ENCODE measurements around the gene CCDC12. TPM values are rescaled to one million over a fixed set of nuclear protein-coding genes. Genes with fewer than 3 reads are reported as not detected.
A peak's percentile ranks its signal among the peaks of the same experiment; 100 is the strongest.

Gene CCDC12
- total and polyA plus RNA-seq, 2 donors (not counting 1 experiment from before 2014, with no cell fraction given), result 84.0 to 97.3 TPM

DNA sequence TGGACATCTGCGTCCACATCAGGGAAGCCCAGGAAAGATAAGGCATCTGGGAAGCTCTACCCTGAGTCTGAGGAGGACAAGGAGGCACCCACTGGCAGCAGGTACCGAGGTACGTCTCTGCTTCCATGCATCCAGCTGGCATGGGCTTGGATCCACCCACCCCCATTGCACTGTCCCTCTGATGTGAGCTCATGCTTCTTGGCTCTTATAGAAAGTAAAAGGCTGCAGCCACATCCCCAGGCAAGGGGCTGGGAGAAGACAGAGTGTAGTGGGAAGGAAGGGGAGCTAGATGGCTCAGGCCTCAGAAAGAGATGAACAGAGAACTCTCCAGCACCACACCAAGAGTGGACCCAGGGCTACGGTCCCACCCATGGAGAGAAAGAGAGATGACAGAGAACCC, 80.8 kb downstream of the CCDC12 start:
- Histone ChIP-seq H3K79me2 (ENCODE audit: control insufficient read depth, insufficient read depth, low read length) (no peaks in the 10 kb centered on the region), H3K4me1 (ENCODE audit: control insufficient read depth in 2 of 2, insufficient read depth in 2 of 2, low read length in 2 of 2) (peaks cover 23 to 26% of the 10 kb centered on the region in 2 donors), H3K9ac (ENCODE audit: low read length) (no peak overlapping the region), H3K9me3 (ENCODE audit: control extremely low read depth in 1 of 3, control insufficient read depth in 2 of 3, insufficient read depth in 1 of 3, low read length in 2 of 3) (peaks cover 0 to 6% (median 0%) of the 10 kb centered on the region in 3 donors), H2AFZ (ENCODE audit: insufficient read depth, low read depth, low read length, poor library complexity, severe bottlenecking) (no peak overlapping the region), H3K36me3 (replicated peaks in 1 of 2; ENCODE audit: control extremely low read depth in 1 of 2, control insufficient read depth in 1 of 2, extremely low read depth in 1 of 2, insufficient read depth in 2 of 2, low read length in 1 of 2) (no peaks in the 10 kb centered on the region), H3K27me3 (replicated peaks in 1 of 4; ENCODE audit: control extremely low read depth in 1 of 4, control insufficient read depth in 3 of 4, insufficient read depth in 4 of 4, low read length in 3 of 4) (peaks cover 0 to 59% (median 22%) of the 10 kb centered on the region in 4 experiments), H3K4me2 (replicated peaks; ENCODE audit: low read depth, low read length, poor library complexity, severe bottlenecking) (no peak overlapping the region), H3K4me3 (ENCODE audit: control extremely low read depth in 1 of 5, extremely low read depth in 1 of 5, insufficient read depth in 1 of 5, low read depth in 2 of 5, low read length in 4 of 5) (no peak overlapping the region), H3K27ac (ENCODE audit: low read length in 2 of 2) (no peak overlapping the region), H4K20me1 (ENCODE audit: control insufficient read depth, insufficient read depth, low read length, poor library complexity, severe bottlenecking) (no peaks in the 10 kb centered on the region)
- DNase-seq (no peak), ATAC-seq (ENCODE audit: low read depth) (no peak)
- ChIA-PET CTCF (interaction anchor here (0.5 to 2.7 kb wide), 15 partner anchors 10 to 469 kb away, joined by 3 to 30 read pairs (median 6); no protein-coding TSS in a partner anchor), POLR2A (no interaction called here)
- Mint-ChIP-seq H3K9me3 (ENCODE audit: insufficient read depth) (no peaks in the 10 kb centered on the region), H3K4me1 (peaks cover 27% of the 10 kb centered on the region), H3K27me3 (peaks cover 51% of the 10 kb centered on the region), H3K4me3 (no peak overlapping the region), H3K27ac (no peak overlapping the region)
- 95% methylated on average over 4 of the region's 4 CpGs for WGBS (ENCODE audit: insufficient coverage)
- no peak for TF ChIP-seq EZH2 (IDR thresholded peaks at IDR 0.05; ENCODE audit: borderline replicate concordance, insufficient read depth, low read depth, low read length, poor library complexity, severe bottlenecking)
- TF ChIP-seq, protein P1, sequence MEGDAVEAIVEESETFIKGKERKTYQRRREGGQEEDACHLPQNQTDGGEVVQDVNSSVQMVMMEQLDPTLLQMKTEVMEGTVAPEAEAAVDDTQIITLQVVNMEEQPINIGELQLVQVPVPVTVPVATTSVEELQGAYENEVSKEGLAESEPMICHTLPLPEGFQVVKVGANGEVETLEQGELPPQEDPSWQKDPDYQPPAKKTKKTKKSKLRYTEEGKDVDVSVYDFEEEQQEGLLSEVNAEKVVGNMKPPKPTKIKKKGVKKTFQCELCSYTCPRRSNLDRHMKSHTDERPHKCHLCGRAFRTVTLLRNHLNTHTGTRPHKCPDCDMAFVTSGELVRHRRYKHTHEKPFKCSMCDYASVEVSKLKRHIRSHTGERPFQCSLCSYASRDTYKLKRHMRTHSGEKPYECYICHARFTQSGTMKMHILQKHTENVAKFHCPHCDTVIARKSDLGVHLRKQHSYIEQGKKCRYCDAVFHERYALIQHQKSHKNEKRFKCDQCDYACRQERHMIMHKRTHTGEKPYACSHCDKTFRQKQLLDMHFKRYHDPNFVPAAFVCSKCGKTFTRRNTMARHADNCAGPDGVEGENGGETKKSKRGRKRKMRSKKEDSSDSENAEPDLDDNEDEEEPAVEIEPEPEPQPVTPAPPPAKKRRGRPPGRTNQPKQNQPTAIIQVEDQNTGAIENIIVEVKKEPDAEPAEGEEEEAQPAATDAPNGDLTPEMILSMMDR (IDR thresholded peaks at IDR 0.05), result no peak
- intact Hi-C loops (cut with micrococcal nuclease), result loop anchor here (1.0 kb wide), 3 partner anchors 29 to 190 kb away; no protein-coding TSS in a partner anchor

DNA sequence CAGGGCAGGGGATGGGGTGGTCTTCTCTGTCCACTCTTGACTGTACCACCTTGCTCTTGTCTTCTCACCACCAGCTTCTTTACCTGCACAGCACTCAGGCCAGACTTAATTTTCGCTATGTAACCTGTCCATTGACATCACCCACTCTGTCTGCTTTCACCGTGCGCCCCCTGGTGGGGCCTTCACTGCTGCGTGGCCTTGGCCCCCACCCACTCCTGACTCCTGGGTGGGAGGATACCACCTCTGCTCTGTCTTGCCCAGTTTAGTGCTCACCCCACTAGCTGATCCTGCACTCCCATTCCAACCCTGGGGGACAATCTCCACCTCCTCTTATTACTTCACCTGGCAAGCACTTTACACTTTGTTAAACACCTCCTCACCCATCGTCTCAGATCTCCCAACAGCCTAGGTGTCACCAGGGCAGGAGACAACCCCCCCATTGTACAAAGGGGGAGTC, 81.3 kb downstream of the CCDC12 start:
- Mint-ChIP-seq H3K4me3 (peak overlapping the region; percentile 2), H3K9me3 (ENCODE audit: insufficient read depth) (no peaks in the 10 kb centered on the region), H3K27ac (peak overlapping the region; percentile 4), H3K27me3 (peaks cover 53% of the 10 kb centered on the region), H3K4me1 (peaks cover 27% of the 10 kb centered on the region)
- TF ChIP-seq EZH2 (IDR thresholded peaks at IDR 0.05; ENCODE audit: borderline replicate concordance, insufficient read depth, low read depth, low read length, poor library complexity, severe bottlenecking), result no peak
- TF ChIP-seq, protein P1 (IDR thresholded peaks at IDR 0.05), result peak; percentile 82
- H3K9ac ChIP-seq (ENCODE audit: low read length), result no peak overlapping the region
- no peaks in the 10 kb centered on the region for H4K20me1 ChIP-seq (ENCODE audit: control insufficient read depth, insufficient read depth, low read length, poor library complexity, severe bottlenecking)
- peaks cover 0 to 6% (median 0%) of the 10 kb centered on the region in 3 donors for H3K9me3 ChIP-seq (ENCODE audit: control extremely low read depth in 1 of 3, control insufficient read depth in 2 of 3, insufficient read depth in 1 of 3, low read length in 2 of 3)
- H3K4me1 ChIP-seq (ENCODE audit: control insufficient read depth in 2 of 2, insufficient read depth in 2 of 2, low read length in 2 of 2), result peaks cover 23 to 26% of the 10 kb centered on the region in 2 donors
- H3K27me3 ChIP-seq (replicated peaks in 1 of 4; ENCODE audit: control extremely low read depth in 1 of 4, control insufficient read depth in 3 of 4, insufficient read depth in 4 of 4, low read length in 3 of 4), result peaks cover 0 to 62% (median 22%) of the 10 kb centered on the region in 4 experiments
- no peak overlapping the region for H3K4me2 ChIP-seq (replicated peaks; ENCODE audit: low read depth, low read length, poor library complexity, severe bottlenecking)
- no peak overlapping the region for H3K4me3 ChIP-seq (ENCODE audit: control extremely low read depth in 1 of 5, extremely low read depth in 1 of 5, insufficient read depth in 1 of 5, low read depth in 2 of 5, low read length in 4 of 5)
- intact Hi-C loops (cut with micrococcal nuclease), result loop anchor here (1.0 kb wide), 3 partner anchors 29 to 190 kb away; no protein-coding TSS in a partner anchor
- DNase-seq (peak; percentile 82), ATAC-seq (ENCODE audit: low read depth) (peak; percentile 78)
- CTCF ChIA-PET, result interaction anchor here (0.7 to 2.7 kb wide), 20 partner anchors 10 to 406 kb away, joined by 3 to 30 read pairs (median 4); partner anchors contain the start of gene MYL3
- no peaks in the 10 kb centered on the region for H3K79me2 ChIP-seq (ENCODE audit: control insufficient read depth, insufficient read depth, low read length)
- H3K36me3 ChIP-seq (replicated peaks in 1 of 2; ENCODE audit: control extremely low read depth in 1 of 2, control insufficient read depth in 1 of 2, extremely low read depth in 1 of 2, insufficient read depth in 2 of 2, low read length in 1 of 2), result no peaks in the 10 kb centered on the region
- H2AFZ ChIP-seq (ENCODE audit: insufficient read depth, low read depth, low read length, poor library complexity, severe bottlenecking), result no peak overlapping the region
- 5% methylated on average over 4 of the region's 5 CpGs for WGBS (ENCODE audit: insufficient coverage)
- POLR2A ChIA-PET, result no interaction called here
- H3K27ac ChIP-seq (ENCODE audit: low read length in 2 of 2), result no peak overlapping the region

Data from B cell (primary cell).